OCI-LY1 (cell line): ENCODE results near the gene AFDN.

ENCODE experiments used
- H2AFZ ChIP-seq: fragments of 200-600 bp; sonication (generic), shearing (Covaris generic); 2 replicates; pipeline ENCODE4 v1.6.0; 2014; ENCODE audit warnings: antibody characterized with exemption, mild to moderate bottlenecking, low read length
- H3F3A ChIP-seq: fragments of 200-600 bp; sonication (generic), shearing (Covaris generic); 2 replicates; pipeline ENCODE4 v1.6.0; 2014; ENCODE audit warnings: mild to moderate bottlenecking, antibody characterized with exemption, low read length, moderate library complexity; ENCODE audit not compliant: insufficient read depth
- H3K27ac ChIP-seq: fragments of 200-600 bp; sonication (generic); 2 replicates; pipeline ENCODE4 v1.5.1; 2014; ENCODE audit warnings: low read length, mixed run types, mild to moderate bottlenecking, low read depth; ENCODE audit not compliant: poor library complexity, severe bottlenecking
- H3K27me3 ChIP-seq: fragments of 200-600 bp; sonication (generic); 2 replicates; pipeline ENCODE4 v1.6.0; 2014; ENCODE audit warnings: antibody characterized with exemption, mild to moderate bottlenecking, low read length, moderate library complexity; ENCODE audit not compliant: insufficient read depth
- H3K36me3 ChIP-seq: fragments of 200-600 bp; sonication (generic); 2 replicates; pipeline ENCODE4 v1.6.1; 2014; ENCODE audit warnings: mild to moderate bottlenecking, antibody characterized with exemption, low read length, moderate library complexity, mixed read lengths; ENCODE audit not compliant: insufficient read depth
- H3K4me1 ChIP-seq: fragments of 200-600 bp; sonication (generic); 2 replicates; pipeline ENCODE4 v1.5.1; 2014; ENCODE audit warnings: mild to moderate bottlenecking, low read length, moderate library complexity; ENCODE audit not compliant: insufficient read depth, severe bottlenecking
- H3K4me2 ChIP-seq: fragments of 200-600 bp; sonication (generic), shearing (Covaris generic); 2 replicates; pipeline ENCODE4 v1.6.1; 2014; ENCODE audit warnings: low read length
- H3K4me3 ChIP-seq: fragments of 200-600 bp; sonication (generic); 2 replicates; pipeline ENCODE4 v1.5.1; 2014; ENCODE audit warnings: low read length, low read depth, mild to moderate bottlenecking, mixed read lengths; ENCODE audit not compliant: poor library complexity, severe bottlenecking
- H3K79me2 ChIP-seq: fragments of 200-600 bp; shearing (Covaris generic); 2 replicates; pipeline ENCODE4 v1.6.1; 2016; ENCODE audit warnings: mixed run types, low read length, mixed read lengths; ENCODE audit not compliant: insufficient read depth
- H3K9ac ChIP-seq: fragments of 200-600 bp; sonication (generic), shearing (Covaris generic); 2 replicates; pipeline ENCODE4 v1.6.1; 2014; ENCODE audit warnings: mild to moderate bottlenecking, low read length, mixed read lengths
- H3K9me2 ChIP-seq: fragments of 200-600 bp; sonication (generic), shearing (Covaris generic); 2 replicates; pipeline ENCODE4 v1.6.1; 2014; ENCODE audit warnings: low read depth, mild to moderate bottlenecking, low read length, mixed read lengths
- H3K9me3 ChIP-seq: fragments of 200-600 bp; shearing (Covaris generic); 2 replicates; pipeline ENCODE4 v1.6.1; 2014; ENCODE audit warnings: low read length, mixed read lengths
- H4K20me1 ChIP-seq: fragments of 200-600 bp; sonication (generic), shearing (Covaris generic); 2 replicates; pipeline ENCODE4 v1.6.0; 2016; ENCODE audit warnings: mild to moderate bottlenecking, low read length; ENCODE audit not compliant: insufficient read depth
- CTCF ChIP-seq: fragments of 200-600 bp; sonication (generic), shearing (Covaris generic); IDR thresholded peaks from 2 replicates; pipeline ENCODE4 v1.5.1; 2017; ENCODE audit warnings: mild to moderate bottlenecking, antibody characterized with exemption, low read length, moderate library complexity, mixed read lengths
- EZH2 ChIP-seq: fragments of 200-600 bp; sonication (generic), shearing (Covaris generic); IDR thresholded peaks from 2 replicates; pipeline ENCODE4 v1.8.0; 2017; ENCODE audit warnings: borderline replicate concordance, mixed run types, mild to moderate bottlenecking, antibody characterized with exemption, low read length, moderate library complexity, mixed read lengths

AFDN gene

DNA sequence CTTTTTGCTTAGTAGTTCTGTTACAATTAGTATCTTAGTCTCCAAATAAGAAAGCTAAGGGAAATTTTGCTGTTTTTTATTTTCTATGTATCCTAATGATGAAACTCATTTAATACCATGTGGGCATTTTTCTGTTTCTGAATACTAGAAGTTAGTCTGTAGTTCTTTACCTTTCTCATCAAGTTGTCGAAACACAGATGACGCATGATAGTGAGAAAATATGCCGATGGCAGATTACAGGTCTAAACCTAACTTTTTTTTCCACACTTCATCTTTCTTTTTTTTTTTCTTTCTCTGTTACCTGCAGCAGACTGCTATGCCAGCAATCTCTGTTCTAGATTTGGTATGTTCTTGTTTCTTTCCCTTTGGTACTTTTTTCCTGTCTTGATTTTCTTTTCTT, 127.4 kb downstream of the AFDN start:
- H3K4me3 ChIP-seq = no peak overlapping the region
- no peak overlapping the region for H3K9ac ChIP-seq
- no peaks in the 10 kb centered on the region for H3K9me3 ChIP-seq
- H3K4me2 ChIP-seq = no peak overlapping the region
- H3K36me3 ChIP-seq = no peaks in the 10 kb centered on the region
- no peaks in the 10 kb centered on the region for H3K27me3 ChIP-seq
- no peaks in the 10 kb centered on the region for H3K4me1 ChIP-seq
- no peaks in the 10 kb centered on the region for H4K20me1 ChIP-seq
- no peaks in the 10 kb centered on the region for H3K79me2 ChIP-seq
- no peaks in the 10 kb centered on the region for H3F3A ChIP-seq
- H3K27ac ChIP-seq = no peak overlapping the region
- no peaks in the 10 kb centered on the region for H3K9me2 ChIP-seq
- H2AFZ ChIP-seq = no peak overlapping the region
- TF ChIP-seq EZH2 (no peak), CTCF (no peak)

DNA sequence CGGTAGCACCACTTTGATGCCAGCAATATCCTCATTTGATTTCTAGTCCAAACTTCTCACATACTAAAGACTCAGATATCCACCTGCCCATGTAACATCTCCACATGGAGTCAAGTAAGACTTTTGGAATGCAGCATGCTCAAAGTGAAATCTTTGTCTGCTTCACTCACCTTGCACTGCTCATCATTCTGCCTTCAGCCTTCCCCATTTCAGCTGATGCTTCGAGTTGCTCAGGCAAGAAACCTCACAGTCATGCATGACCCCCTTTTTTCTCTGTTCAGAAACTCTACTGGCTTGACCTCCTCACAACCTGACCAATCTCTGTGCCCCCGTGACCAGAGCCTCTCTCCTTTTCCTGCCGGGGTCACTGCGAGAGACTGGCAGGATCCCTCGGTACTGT, 129.8 kb downstream of the AFDN start:
- no peaks in the 10 kb centered on the region for H3F3A ChIP-seq
- H3K9me3 ChIP-seq = no peaks in the 10 kb centered on the region
- H3K4me3 ChIP-seq = no peak overlapping the region
- no peaks in the 10 kb centered on the region for H3K36me3 ChIP-seq
- H3K4me2 ChIP-seq = no peak overlapping the region
- H2AFZ ChIP-seq = no peak overlapping the region
- TF ChIP-seq CTCF = no peak
- no peak for TF ChIP-seq EZH2
- H4K20me1 ChIP-seq = no peaks in the 10 kb centered on the region
- no peaks in the 10 kb centered on the region for H3K27me3 ChIP-seq
- H3K4me1 ChIP-seq = no peaks in the 10 kb centered on the region
- no peaks in the 10 kb centered on the region for H3K79me2 ChIP-seq
- no peak overlapping the region for H3K27ac ChIP-seq
- no peak overlapping the region for H3K9ac ChIP-seq
- H3K9me2 ChIP-seq = no peaks in the 10 kb centered on the region

DNA sequence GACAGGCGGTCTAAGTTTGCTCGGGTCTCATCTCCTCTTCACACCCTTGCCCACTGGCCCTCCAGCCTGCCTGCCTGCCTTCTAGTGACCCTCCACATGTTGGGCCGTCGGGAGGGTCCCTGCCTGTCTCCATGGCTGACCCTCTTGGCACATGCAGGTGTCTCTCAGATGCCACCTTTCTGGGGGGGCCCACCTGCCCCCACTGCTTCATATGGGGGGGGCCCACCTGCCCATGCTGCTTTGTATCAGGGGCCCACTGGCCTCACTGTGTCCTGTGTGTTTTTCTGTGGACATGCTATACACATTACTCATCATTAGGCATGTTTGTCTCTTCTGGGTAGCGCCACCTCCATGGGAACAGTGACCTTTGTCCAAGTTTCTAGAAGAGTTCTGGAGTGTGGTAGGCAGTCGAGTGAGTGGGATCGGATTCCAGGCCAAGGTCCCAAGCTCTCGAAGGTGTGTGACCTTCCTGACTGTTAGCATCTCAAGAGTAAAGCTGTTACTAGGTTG, 130.3 kb downstream of the AFDN start:
- no peaks in the 10 kb centered on the region for H3K36me3 ChIP-seq
- H2AFZ ChIP-seq = no peak overlapping the region
- H3F3A ChIP-seq = no peaks in the 10 kb centered on the region
- no peaks in the 10 kb centered on the region for H3K4me1 ChIP-seq
- no peaks in the 10 kb centered on the region for H3K9me2 ChIP-seq
- no peak overlapping the region for H3K9ac ChIP-seq
- H4K20me1 ChIP-seq = no peaks in the 10 kb centered on the region
- no peaks in the 10 kb centered on the region for H3K79me2 ChIP-seq
- TF ChIP-seq CTCF (no peak), EZH2 (no peak)
- H3K27me3 ChIP-seq = no peaks in the 10 kb centered on the region
- no peak overlapping the region for H3K4me2 ChIP-seq
- H3K4me3 ChIP-seq = no peak overlapping the region
- no peak overlapping the region for H3K27ac ChIP-seq
- no peaks in the 10 kb centered on the region for H3K9me3 ChIP-seq
